Fibroblast of lung (primary cell): Measurements from ENCODE around the gene SH3RF1. TPM values are rescaled to one million over a fixed set of nuclear protein-coding genes. Genes with fewer than 3 reads are reported as not detected.

Experiments
- DNase-seq, 2 donors: peaks; one replicate each; pipeline versions ENCODE4 v3.0.0 to v3.0.0-alpha.2; 2010; ENCODE audit warnings: low read depth in 2 of 2
- H2AFZ ChIP-seq: 2 replicates; pipeline ENCODE4 v1.5.1; 2012; ENCODE audit warnings: low read length, control low read depth, inconsistent platforms
- H3K27ac ChIP-seq: 2 replicates; pipeline ENCODE4 v1.5.1; 2011; ENCODE audit warnings: low read length, control low read depth; ENCODE audit not compliant: insufficient read depth
- H3K27me3 ChIP-seq: 2 replicates; pipeline ENCODE4 v1.5.1; 2011; ENCODE audit warnings: mild to moderate bottlenecking, low read length; ENCODE audit not compliant: control insufficient read depth, insufficient read depth
- H3K36me3 ChIP-seq: 2 replicates; pipeline ENCODE4 v1.5.1; 2011; ENCODE audit warnings: low read length; ENCODE audit not compliant: control insufficient read depth, insufficient read depth
- H3K4me1 ChIP-seq: 2 replicates; pipeline ENCODE4 v1.5.1; 2011; ENCODE audit warnings: low read length; ENCODE audit not compliant: control insufficient read depth, insufficient read depth; ENCODE audit errors: extremely low read depth
- H3K4me2 ChIP-seq: 2 replicates; pipeline ENCODE4 v1.5.1; 2011; ENCODE audit warnings: low read length, control low read depth; ENCODE audit not compliant: insufficient read depth; ENCODE audit errors: extremely low read depth
- H3K4me3 ChIP-seq, 4 experiments: fragments of 200-600 bp in 1 of 4; sonication (generic) in 1 of 4; replicated peaks in 1 of 4; 2 replicates each; pipeline ENCODE4 v1.5.1; 2011 to 2016; ENCODE audit warnings: low read length in 4 of 4, low read depth in 3 of 4, mild to moderate bottlenecking in 3 of 4, control low read depth in 2 of 4, inconsistent platforms in 1 of 4, mixed read lengths in 1 of 4; ENCODE audit not compliant: insufficient read depth in 1 of 4; ENCODE audit errors: control extremely low read depth in 1 of 4
- H3K79me2 ChIP-seq: 2 replicates; pipeline ENCODE4 v1.5.1; 2012; ENCODE audit warnings: mild to moderate bottlenecking, low read length, inconsistent platforms; ENCODE audit not compliant: control insufficient read depth, insufficient read depth
- H3K9ac ChIP-seq: 2 replicates; pipeline ENCODE4 v1.5.1; 2011; ENCODE audit warnings: mild to moderate bottlenecking, low read length, control low read depth; ENCODE audit not compliant: insufficient read depth
- H3K9me3 ChIP-seq: 2 replicates; pipeline ENCODE4 v1.5.1; 2012; ENCODE audit warnings: low read depth, low read length; ENCODE audit not compliant: control insufficient read depth, insufficient read depth
- H4K20me1 ChIP-seq: 2 replicates; pipeline ENCODE4 v1.5.1; 2011; ENCODE audit warnings: low read length; ENCODE audit not compliant: control insufficient read depth, insufficient read depth; ENCODE audit errors: extremely low read depth
- EZH2 ChIP-seq: IDR thresholded peaks from 2 replicates; pipeline ENCODE4 v1.5.1; 2012; ENCODE audit warnings: low read length, control low read depth, mild to moderate bottlenecking; ENCODE audit errors: missing control alignments
- polyA plus RNA-seq, 2 donors: library from polyadenylated mRNA; depleted of rRNA in 1 of 2; stranded (reverse) in 1 of 2; unstranded in 1 of 2; fragments of >200 nt; gene quantifications; 2 replicates each; pipeline ENCODE4 v1.2.1, GENCODE V29; 2011 to 2012; ENCODE audit warnings: missing spikeins in 1 of 2
- total RNA-seq: library from RNA; depleted of rRNA; stranded (reverse); fragments of >200 nt; gene quantifications from 2 replicates; pipeline ENCODE4 v1.2.1, GENCODE V29; 2014
- TF ChIP-seq, protein P1 (sequence below), 2 donors: IDR thresholded peaks in 1 of 2; conservative IDR thresholded peaks in 1 of 2; 1 replicate in 1 of 2; 2 replicates in 1 of 2; pipeline ENCODE4 v1.5.1; 2011 to 2012; ENCODE audit warnings: low read length in 2 of 2, control low read depth in 1 of 2, inconsistent platforms in 1 of 2, low read depth in 1 of 2, mild to moderate bottlenecking in 1 of 2

SH3RF1 gene
- total and polyA plus RNA-seq, 2 donors (not counting 1 experiment from before 2014, with no cell fraction given) = 13.0 to 18.8 TPM

DNA sequence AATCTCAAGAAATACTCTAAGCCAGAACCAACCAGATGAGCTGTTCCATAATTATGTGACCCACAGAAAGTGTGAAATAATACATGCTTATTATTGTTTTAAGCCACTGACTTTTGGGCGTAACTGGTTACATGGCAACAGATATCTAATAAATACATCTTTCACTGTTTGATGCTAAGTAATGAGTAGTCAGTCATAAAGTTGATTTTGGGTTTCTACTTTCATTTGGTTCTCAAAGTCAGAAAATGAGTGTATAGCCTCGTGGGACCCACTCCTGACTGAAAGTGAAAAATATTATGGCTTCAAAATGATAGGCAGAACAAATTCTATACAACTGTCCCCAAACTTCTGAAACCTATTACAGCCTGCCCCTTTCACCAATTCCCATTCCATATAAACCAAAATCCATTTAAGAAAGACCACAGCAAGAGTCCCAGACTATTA is 172.7 kb downstream of the SH3RF1 start:
- H3K4me2 ChIP-seq = no peak overlapping the region
- DNase-seq = no peak
- TF ChIP-seq, protein P1, sequence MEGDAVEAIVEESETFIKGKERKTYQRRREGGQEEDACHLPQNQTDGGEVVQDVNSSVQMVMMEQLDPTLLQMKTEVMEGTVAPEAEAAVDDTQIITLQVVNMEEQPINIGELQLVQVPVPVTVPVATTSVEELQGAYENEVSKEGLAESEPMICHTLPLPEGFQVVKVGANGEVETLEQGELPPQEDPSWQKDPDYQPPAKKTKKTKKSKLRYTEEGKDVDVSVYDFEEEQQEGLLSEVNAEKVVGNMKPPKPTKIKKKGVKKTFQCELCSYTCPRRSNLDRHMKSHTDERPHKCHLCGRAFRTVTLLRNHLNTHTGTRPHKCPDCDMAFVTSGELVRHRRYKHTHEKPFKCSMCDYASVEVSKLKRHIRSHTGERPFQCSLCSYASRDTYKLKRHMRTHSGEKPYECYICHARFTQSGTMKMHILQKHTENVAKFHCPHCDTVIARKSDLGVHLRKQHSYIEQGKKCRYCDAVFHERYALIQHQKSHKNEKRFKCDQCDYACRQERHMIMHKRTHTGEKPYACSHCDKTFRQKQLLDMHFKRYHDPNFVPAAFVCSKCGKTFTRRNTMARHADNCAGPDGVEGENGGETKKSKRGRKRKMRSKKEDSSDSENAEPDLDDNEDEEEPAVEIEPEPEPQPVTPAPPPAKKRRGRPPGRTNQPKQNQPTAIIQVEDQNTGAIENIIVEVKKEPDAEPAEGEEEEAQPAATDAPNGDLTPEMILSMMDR (conservative IDR thresholded peaks at IDR 0.05 in 1 of 2, IDR thresholded peaks at IDR 0.05 in 1 of 2; ENCODE audit: low read depth in 1 of 2, low read length in 2 of 2) = no peak
- TF ChIP-seq EZH2 = no peak
- H3K79me2 ChIP-seq = no peaks in the 10 kb centered on the region
- H3K9me3 ChIP-seq = no peaks in the 10 kb centered on the region
- H4K20me1 ChIP-seq = no peaks in the 10 kb centered on the region
- peaks cover 1% of the 10 kb centered on the region for H3K36me3 ChIP-seq
- no peak overlapping the region for H2AFZ ChIP-seq
- no peak overlapping the region for H3K27ac ChIP-seq
- peaks cover 2% of the 10 kb centered on the region for H3K4me1 ChIP-seq
- no peak overlapping the region for H3K9ac ChIP-seq
- H3K4me3 ChIP-seq = no peak overlapping the region
- H3K27me3 ChIP-seq = no peaks in the 10 kb centered on the region

DNA sequence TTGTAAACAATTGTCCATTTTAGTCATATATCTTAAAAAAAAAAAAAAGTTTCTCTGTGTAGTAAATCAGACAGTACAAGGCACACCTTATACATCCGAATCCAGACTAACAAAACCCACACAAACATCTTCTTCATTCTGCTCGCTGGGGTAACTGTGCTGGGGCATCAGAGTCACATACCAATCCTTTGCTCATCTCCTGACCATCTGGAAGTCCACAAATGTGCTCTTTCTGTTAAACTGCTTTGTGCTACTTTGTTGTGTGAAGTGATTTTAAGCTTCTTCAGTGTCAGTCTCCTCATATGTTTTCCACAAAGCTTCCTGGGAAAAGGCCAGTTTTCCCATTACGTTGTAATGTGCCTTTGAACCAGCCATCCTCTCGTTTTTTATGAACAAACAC is 174.5 kb downstream of the SH3RF1 start:
- no peaks in the 10 kb centered on the region for H4K20me1 ChIP-seq
- H3K27ac ChIP-seq = no peak overlapping the region
- H3K9ac ChIP-seq = no peak overlapping the region

DNA sequence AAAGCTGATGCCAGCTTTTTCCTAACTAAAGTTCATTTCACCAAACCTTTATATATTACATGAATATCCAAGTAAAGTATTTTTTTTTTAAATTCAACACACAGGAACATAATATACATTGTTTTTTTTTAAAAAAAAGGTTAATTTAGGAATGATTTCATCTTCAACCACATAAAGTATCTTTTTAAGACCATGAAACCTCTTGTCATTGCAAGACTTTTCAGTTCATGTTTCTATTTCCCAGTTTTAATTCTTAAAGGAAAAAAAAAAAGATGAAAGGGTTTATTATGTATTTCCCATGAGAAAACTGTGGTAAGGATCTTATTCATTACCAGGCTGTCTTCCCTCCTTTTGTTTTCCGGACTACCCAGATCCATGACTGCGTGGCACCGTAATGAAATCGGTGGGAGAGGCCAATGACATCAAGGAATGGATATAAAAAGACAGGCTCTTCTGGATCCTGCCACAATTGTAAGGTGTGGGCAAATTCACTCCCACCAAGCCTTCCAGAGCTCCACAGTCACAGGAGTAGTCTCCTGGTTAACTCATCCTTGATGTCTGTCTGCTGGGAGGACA is 176.0 kb downstream of the SH3RF1 start:
- H3K79me2 ChIP-seq = no peaks in the 10 kb centered on the region
- no peak overlapping the region for H3K4me2 ChIP-seq
- H2AFZ ChIP-seq = no peak overlapping the region
- H3K36me3 ChIP-seq = peaks cover 3% of the 10 kb centered on the region
- H3K27me3 ChIP-seq = no peaks in the 10 kb centered on the region
- H3K4me3 ChIP-seq = no peak overlapping the region
- H3K9ac ChIP-seq = no peak overlapping the region
- no peaks in the 10 kb centered on the region for H3K9me3 ChIP-seq
- no peak overlapping the region for H3K27ac ChIP-seq
- H4K20me1 ChIP-seq = no peaks in the 10 kb centered on the region
- no peaks in the 10 kb centered on the region for H3K4me1 ChIP-seq
- DNase-seq = no peak
- TF ChIP-seq EZH2 = no peak
- TF ChIP-seq, protein P1 (conservative IDR thresholded peaks at IDR 0.05 in 1 of 2, IDR thresholded peaks at IDR 0.05 in 1 of 2; ENCODE audit: low read depth in 1 of 2, low read length in 2 of 2) = no peak

More for the DNA sequence above, 174.5 kb downstream of the SH3RF1 start:
- TF ChIP-seq EZH2 = no peak
- TF ChIP-seq, protein P1 (conservative IDR thresholded peaks at IDR 0.05 in 1 of 2, IDR thresholded peaks at IDR 0.05 in 1 of 2; ENCODE audit: low read depth in 1 of 2, low read length in 2 of 2) = no peak
- Histone ChIP-seq H3K4me3 (no peak overlapping the region), H3K36me3 (peaks cover 3% of the 10 kb centered on the region), H3K27me3 (no peaks in the 10 kb centered on the region), H3K4me1 (peaks cover 2% of the 10 kb centered on the region), H2AFZ (no peak overlapping the region), H3K9me3 (no peaks in the 10 kb centered on the region), H3K4me2 (no peak overlapping the region), H3K79me2 (no peaks in the 10 kb centered on the region)
- DNase-seq = no peak
